Ectodermal cell (in vitro differentiated cells): Measurements from ENCODE around the gene SLC38A8.

ENCODE experiments used
- H3K27ac ChIP-seq: 2 replicates; pipeline ENCODE4 v1.7.0; 2013; ENCODE audit warnings: mild to moderate bottlenecking, low read depth, low read length; ENCODE audit not compliant: insufficient read depth, poor library complexity, severe bottlenecking
- H3K27me3 ChIP-seq: 2 replicates; pipeline ENCODE4 v1.7.0; 2013; ENCODE audit warnings: mild to moderate bottlenecking, low read length; ENCODE audit not compliant: insufficient read depth, control insufficient read depth, poor library complexity, severe bottlenecking
- H3K36me3 ChIP-seq: one replicate; pipeline ENCODE4 v1.7.0; 2013; ENCODE audit warnings: low read length; ENCODE audit not compliant: control insufficient read depth, insufficient read depth
- H3K4me1 ChIP-seq: one replicate; pipeline ENCODE4 v1.7.0; 2013; ENCODE audit warnings: low read length; ENCODE audit not compliant: control insufficient read depth, insufficient read depth
- H3K4me3 ChIP-seq: 2 replicates; pipeline ENCODE4 v1.7.0; 2013; ENCODE audit warnings: low read depth, low read length, control low read depth; ENCODE audit not compliant: insufficient read depth
- H3K9me3 ChIP-seq: 2 replicates; pipeline ENCODE4 v1.7.0; 2013; ENCODE audit warnings: mild to moderate bottlenecking, low read length, moderate library complexity; ENCODE audit not compliant: control insufficient read depth
- WGBS, 2 experiments: methylation state at CpG; one replicate each; pipeline ENCODE4 v1.1.7; 2013; ENCODE audit warnings: missing lambda C conversion rate in 2 of 2; 5-methylcytosine and 5-hydroxymethylcytosine counted together

The SLC38A8 gene

DNA sequence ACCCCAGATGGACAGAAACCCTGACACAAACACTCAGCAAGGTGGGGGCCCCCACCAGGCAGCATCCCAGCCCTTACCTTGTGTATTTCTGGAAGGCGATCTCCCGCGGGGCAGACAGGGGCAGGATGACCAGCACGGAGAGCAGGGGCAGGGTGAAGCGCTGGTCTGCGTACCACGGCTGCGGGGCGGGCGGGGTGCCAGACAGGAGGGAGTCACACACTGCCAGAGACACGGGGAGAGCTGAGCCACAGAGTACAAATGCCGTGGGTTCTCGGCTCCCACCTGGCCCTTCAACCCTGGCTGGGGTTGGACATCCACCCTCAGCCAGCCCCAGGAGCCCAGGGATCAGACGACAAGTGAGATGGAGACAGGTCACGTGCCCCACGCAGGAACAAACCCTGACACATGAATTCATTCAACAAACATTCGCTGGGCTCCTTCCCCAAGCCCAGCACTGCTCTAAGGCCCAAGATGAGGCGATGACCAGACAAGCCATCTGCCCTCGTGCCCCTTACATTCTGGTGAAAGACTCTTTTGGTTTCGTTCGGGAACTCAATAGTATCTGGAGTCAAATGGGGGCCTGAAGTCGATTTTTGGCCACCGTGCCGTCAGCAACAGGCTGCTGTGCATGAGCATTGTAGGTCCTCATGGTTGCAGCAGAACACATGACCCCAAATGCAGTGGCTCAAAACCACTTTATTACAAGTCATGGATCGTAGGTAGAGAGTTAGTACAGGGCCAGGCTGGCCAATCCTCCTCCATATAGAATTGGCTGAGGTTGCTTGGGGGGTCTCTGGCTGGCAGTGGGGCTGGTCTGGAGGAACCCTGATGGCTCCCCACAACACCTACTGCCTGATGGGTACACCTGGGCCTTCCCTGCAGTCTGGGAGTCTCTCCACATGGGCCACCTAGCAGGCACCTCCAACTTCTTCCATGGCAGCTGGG lies 9.1 kb downstream of the SLC38A8 start:
- no peak overlapping the region for H3K27ac ChIP-seq
- H3K9me3 ChIP-seq, result no peaks in the 10 kb centered on the region
- no peak overlapping the region for H3K4me3 ChIP-seq
- H3K4me1 ChIP-seq, result peaks cover 21% of the 10 kb centered on the region
- no peaks in the 10 kb centered on the region for H3K36me3 ChIP-seq
- H3K27me3 ChIP-seq, result no peaks in the 10 kb centered on the region
- WGBS, 2 experiments, result 91% methylated on average over 25 of the region's 25 CpGs

DNA sequence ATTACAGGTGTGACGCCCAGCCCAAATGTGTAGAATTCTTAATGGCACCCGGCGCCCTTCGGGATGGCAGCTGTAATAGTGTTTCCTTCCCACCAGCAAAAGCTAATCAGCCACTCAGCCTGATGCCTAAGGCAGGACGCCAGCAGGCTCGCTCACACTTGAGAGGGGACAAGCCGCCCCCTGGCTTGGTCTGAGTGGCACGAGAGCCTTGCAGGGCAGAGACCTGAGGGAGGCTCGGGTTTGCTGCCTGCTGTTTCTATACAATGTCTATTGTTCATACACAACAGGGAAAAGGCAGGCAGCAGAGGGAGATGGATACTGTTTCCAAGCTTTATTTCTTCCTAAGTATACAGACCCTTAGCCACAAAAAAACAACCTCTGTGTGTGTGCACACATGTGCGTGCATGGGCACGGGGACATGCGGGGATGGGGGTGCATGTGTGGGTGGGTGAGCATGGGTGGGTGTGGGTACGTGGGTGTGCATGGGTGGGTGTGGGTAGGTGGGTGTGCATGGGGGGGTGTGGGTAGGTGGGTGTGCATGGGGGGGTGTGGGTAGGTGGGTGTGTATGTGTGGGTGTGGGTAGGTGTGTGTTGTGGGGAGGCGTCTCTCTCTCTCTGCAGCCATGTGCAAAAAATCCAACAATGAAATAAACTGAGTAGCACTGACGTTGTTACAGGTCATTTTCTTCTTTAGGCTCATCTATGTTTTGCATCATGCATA lies 10.0 kb downstream of the SLC38A8 start:
- H3K4me3 ChIP-seq, result no peak overlapping the region
- 58% methylated on average over 15 of the region's 15 CpGs for WGBS, 2 experiments
- H3K27me3 ChIP-seq, result no peaks in the 10 kb centered on the region
- no peaks in the 10 kb centered on the region for H3K36me3 ChIP-seq
- no peaks in the 10 kb centered on the region for H3K9me3 ChIP-seq
- H3K27ac ChIP-seq, result no peak overlapping the region
- H3K4me1 ChIP-seq, result peaks cover 25% of the 10 kb centered on the region

DNA sequence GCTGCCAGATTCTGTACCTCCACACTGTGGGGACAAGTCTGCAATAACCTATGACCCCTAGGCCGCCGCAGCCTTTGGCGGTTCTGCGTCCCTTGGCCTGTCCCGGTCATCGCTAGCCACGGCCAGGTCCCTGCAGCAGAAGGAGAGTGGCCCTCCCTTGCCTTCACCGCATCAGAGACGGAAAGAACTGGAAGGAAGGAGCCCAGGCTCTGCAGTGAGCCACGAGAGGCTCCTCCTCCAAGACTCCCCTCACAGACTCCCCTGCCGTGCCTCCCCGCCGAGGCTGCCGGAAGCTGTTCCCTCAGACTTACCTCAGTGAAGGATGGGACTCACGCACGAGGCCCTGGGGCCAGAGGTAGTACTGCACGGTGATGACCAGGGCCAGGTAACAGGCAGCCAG lies 11.0 kb downstream of the SLC38A8 start:
- no peaks in the 10 kb centered on the region for H3K9me3 ChIP-seq
- H3K4me1 ChIP-seq, result peaks cover 35% of the 10 kb centered on the region
- no peaks in the 10 kb centered on the region for H3K27me3 ChIP-seq
- WGBS, 2 experiments, result 88 to 90% methylated on average over 17 of the region's 17 CpGs
- no peaks in the 10 kb centered on the region for H3K36me3 ChIP-seq
- no peak overlapping the region for H3K27ac ChIP-seq
- H3K4me3 ChIP-seq, result no peak overlapping the region

DNA sequence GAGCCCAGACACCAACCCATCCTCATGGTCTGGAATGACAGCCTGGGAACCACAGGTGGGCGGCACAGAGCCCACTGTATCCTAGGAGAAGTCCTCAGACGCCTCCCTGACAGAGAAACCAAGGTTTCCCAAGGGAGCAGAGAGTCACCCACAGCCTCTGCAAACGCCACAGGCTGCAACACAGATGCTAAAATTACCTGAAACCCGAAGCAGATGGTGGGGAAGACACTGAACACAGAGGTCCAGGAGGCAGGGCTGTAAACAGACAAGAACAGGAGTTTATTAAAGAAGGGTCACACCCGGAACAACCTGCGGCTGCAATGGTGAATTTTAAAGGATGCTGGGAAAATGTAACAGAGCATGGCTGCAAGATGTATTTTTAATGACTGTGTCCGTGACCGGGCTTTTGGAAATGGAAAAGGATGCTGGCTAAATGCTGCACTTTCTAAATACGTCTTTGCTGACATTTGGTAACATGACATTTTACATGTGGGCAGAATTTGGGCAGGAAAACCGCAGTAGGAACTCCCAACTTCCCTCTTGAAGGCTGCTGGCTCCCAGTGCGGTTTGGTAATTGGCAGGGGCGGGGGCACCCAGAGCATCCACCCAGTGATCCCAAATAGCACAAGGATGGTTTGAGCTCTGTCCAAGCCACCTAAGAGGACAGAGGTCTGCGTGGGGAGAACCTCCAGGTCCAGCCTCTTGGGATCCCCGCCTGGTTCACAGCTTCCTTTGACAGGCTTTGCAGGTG lies 13.1 kb downstream of the SLC38A8 start:
- Histone ChIP-seq H3K9me3 (no peaks in the 10 kb centered on the region), H3K27me3 (no peaks in the 10 kb centered on the region), H3K27ac (no peak overlapping the region), H3K4me1 (peaks cover 37% of the 10 kb centered on the region), H3K36me3 (no peaks in the 10 kb centered on the region), H3K4me3 (no peak overlapping the region)
- 94% methylated on average over 14 of the region's 14 CpGs for WGBS, 2 experiments

- no peak overlapping the region for H3K4me3 ChIP-seq
- no peaks in the 10 kb centered on the region for H3K36me3 ChIP-seq
- WGBS, 2 experiments, result 91 to 92% methylated on average over 15 of the region's 15 CpGs
- H3K9me3 ChIP-seq, result no peaks in the 10 kb centered on the region
- H3K4me1 ChIP-seq, result peaks cover 31% of the 10 kb centered on the region
- no peaks in the 10 kb centered on the region for H3K27me3 ChIP-seq
- no peak overlapping the region for H3K27ac ChIP-seq
These were observed 15.0 kb downstream of the SLC38A8 start for GRCh38 chr16:84027625-84028024.

DNA sequence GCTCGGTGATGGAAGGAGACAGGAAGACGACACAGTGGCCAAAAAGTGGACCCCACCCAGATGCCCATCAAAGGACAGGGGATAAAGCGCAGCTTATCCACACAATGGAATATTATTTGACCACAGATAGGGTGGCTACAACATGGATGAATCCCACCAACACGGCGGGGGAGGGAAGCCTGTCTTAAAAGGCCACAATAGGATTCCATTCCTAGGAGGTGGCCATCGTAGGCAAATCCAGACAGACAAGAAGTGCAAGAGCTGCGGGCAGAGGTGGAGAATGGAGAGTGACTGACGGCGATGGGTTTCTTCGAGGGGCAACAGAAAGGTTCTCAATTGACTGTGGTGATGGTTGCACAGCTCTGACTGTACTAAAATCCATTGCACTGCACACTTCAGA lies 16.0 kb downstream of the SLC38A8 start:
- Histone ChIP-seq H3K9me3 (no peaks in the 10 kb centered on the region), H3K4me1 (peaks cover 23% of the 10 kb centered on the region), H3K4me3 (no peak overlapping the region), H3K36me3 (no peaks in the 10 kb centered on the region), H3K27me3 (no peaks in the 10 kb centered on the region), H3K27ac (no peak overlapping the region)
- 70 to 75% methylated on average over 10 of the region's 10 CpGs for WGBS, 2 experiments

DNA sequence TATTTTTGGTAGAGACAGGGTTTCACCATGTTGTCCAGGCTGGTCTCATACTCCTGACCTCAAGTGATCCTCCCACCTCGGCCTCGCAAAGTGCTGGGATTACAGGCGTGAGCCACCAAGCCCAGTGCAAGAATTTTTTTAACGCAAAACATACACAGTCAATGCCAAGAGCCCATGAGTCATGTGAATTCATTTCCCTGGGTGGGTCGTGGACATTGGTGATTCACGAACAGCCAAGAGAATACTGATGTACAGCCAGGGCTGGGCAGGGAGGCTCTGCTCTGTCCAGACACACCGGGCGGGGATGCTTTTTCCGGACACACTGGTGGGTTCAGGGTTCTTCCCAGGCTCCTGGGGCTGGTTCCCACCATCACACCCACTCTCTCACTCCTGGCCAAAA lies 17.7 kb downstream of the SLC38A8 start:
- Histone ChIP-seq H3K9me3 (no peaks in the 10 kb centered on the region), H3K36me3 (no peaks in the 10 kb centered on the region), H3K4me1 (peaks cover 15% of the 10 kb centered on the region), H3K4me3 (no peak overlapping the region), H3K27ac (no peak overlapping the region), H3K27me3 (no peaks in the 10 kb centered on the region)
- 89 to 91% methylated on average over 9 of the region's 9 CpGs for WGBS, 2 experiments

GRCh38 chr16:84022644-84023043 lies 20.0 kb downstream of the SLC38A8 start:
- Histone ChIP-seq H3K27ac (no peak overlapping the region), H3K27me3 (no peaks in the 10 kb centered on the region), H3K36me3 (no peaks in the 10 kb centered on the region), H3K4me1 (peaks cover 12% of the 10 kb centered on the region), H3K4me3 (no peak overlapping the region), H3K9me3 (no peaks in the 10 kb centered on the region)
- WGBS, 2 experiments, result 68 to 72% methylated on average over 10 to 11 of the region's 11 CpGs

DNA sequence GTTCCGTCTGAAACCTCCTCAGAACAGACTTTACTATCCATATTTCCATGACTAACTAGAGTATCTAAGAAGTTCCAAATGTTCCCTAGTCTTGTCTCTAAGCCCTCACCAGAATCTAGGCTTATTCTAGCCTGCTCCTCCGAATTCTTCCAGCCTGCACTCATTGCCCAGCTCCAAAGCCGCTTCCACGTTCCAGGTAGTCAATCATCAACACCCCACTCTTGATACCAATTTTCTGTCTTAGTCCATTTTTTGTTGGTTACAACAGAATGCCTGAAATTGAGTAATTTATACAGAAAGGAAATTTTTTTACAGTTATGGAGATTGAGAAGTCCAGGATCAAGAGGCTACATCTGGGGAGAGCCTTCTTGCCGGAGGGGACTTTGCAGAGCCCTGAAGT lies 21.1 kb downstream of the SLC38A8 start:
- WGBS, 2 experiments, result 81 to 89% methylated on average over 5 of the region's 5 CpGs
- Histone ChIP-seq H3K4me1 (peaks cover under 1% of the 10 kb centered on the region), H3K27me3 (no peaks in the 10 kb centered on the region), H3K27ac (no peak overlapping the region), H3K9me3 (no peaks in the 10 kb centered on the region), H3K4me3 (no peak overlapping the region), H3K36me3 (no peaks in the 10 kb centered on the region)

DNA sequence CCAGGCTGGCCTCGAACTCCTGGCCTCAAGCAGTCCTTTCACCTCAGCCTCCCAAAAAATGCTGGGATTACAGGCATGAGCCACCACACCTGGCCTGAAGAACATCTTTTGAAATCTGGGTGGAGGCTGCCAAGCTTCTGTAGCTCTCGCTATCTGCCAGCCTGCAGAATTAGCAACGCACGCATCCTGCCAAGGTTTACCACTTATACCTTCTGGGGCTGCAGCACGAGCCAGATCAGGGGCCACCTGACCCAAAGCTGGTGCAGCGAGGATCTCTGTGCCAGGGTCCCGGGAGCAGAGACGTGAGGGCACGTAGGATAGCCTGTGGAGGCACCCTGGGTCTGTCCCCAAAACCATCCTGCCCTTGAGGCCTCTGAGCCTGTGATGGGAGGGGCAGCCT lies 22.2 kb downstream of the SLC38A8 start:
- 93 to 95% methylated on average over 9 of the region's 9 CpGs for WGBS, 2 experiments
- no peaks in the 10 kb centered on the region for H3K4me1 ChIP-seq
- H3K4me3 ChIP-seq, result no peak overlapping the region
- no peaks in the 10 kb centered on the region for H3K27me3 ChIP-seq
- no peak overlapping the region for H3K27ac ChIP-seq
- H3K36me3 ChIP-seq, result no peaks in the 10 kb centered on the region
- no peaks in the 10 kb centered on the region for H3K9me3 ChIP-seq
